GM04504 (cell line): Measurements from ENCODE around the gene TPM1.

Experiments
- DNase-seq: peaks from one replicate; pipeline ENCODE4 v3.0.0-alpha.2; 2012; ENCODE audit warnings: low read depth

Gene TPM1

DNA sequence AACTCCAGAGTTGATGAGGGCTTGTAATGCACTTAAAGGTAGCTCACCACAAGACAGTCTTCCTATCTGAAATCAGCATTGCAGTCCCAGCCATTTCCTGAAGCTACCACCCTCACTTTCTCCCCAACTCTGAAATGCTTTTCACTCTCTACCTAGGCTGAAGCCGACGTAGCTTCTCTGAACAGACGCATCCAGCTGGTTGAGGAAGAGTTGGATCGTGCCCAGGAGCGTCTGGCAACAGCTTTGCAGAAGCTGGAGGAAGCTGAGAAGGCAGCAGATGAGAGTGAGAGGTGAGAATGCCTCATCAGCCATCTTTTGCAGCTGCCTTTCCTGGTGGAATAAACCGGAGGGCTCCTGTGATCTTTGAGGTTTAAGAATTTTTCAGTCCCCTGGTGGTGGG lies 14.3 kb downstream of the TPM1 start:
- no peak for DNase-seq

DNA sequence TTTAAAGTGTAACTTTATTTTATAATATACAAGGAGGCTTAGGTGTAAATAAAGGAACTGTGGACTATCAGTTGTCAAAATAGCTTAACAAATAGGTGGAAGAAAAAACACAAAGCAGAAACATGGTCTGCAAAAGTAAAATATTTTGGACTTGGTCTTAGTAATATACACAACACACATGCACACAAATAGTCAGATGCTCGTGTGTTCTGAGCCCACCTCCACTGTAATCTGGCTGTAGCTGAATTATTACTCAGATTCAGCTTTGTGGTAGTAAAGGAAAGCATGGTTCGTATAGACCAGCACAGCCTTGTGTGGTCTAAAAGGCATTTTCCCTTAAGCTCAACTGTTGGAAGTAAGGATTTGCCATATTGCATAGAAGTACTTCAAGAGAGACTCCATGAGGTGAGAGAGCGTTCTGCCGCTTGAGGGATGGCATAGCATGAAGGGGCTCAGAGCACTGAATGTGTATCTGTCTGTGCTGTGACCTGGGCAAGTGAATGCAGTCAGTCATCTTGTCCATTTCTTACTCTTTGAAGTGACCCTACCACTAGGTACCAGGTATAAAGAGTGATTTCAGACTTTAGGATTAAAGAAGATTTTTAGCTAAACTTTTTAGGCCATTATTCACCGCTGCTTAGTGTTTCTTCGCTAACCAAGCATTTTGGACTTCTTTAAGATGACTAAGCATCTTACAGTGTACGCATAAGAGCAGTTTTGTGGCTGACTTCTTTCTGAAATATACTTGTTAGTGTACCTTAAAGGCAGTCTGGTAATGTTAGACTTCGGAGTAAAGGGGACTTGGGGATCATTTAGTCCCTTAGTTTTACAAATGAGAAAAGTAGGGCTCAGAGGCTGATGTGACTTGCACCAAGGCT lies 15.2 kb downstream of the TPM1 start:
- DNase-seq = no peak

DNA sequence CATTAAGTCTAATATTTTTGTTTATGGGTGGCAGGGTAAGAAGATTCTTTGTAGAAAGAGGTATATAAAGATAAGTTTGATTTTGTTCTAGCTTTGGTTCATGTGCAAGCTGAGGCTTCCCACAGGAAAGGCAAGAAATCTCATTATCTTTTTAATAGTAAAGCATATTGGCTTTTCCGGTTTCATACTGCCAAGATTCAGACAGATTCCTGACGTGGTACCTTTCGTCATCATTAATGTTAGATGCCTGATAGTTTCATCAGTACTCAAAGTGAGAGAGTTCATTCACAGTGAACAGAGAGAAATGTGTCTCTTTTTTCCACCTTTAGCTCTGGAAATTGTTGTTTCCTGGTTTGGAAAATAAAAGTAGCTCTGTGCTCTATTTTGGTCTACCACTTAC lies 16.5 kb downstream of the TPM1 start:
- no peak for DNase-seq

DNA sequence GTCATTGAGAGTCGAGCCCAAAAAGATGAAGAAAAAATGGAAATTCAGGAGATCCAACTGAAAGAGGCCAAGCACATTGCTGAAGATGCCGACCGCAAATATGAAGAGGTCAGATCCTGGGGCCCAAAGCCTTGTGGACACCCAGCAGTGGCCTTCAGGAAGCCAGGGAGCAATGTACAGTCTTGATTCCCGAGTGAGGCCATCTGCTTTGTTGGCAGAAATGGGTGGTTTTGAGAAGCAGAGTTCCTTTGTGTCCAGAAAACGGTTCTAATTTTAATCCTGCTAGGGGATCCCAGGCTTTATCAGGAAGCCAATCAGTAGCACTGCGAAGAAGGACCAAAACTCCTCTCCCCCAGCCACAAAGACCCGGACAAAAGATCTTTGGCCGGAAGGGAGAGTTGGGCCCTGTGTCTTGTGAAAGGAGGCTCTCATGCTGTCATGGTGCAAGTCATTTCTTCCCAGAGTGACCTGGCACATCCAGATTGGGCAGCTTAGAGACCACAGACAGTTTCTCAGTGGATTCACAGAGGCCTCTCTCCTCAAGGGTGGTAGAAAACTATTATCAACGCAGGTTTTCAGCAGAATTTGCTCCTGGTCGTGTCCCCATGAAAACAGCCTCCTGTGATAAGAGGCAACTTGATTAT lies 17.1 kb downstream of the TPM1 start:
- no peak for DNase-seq

DNA sequence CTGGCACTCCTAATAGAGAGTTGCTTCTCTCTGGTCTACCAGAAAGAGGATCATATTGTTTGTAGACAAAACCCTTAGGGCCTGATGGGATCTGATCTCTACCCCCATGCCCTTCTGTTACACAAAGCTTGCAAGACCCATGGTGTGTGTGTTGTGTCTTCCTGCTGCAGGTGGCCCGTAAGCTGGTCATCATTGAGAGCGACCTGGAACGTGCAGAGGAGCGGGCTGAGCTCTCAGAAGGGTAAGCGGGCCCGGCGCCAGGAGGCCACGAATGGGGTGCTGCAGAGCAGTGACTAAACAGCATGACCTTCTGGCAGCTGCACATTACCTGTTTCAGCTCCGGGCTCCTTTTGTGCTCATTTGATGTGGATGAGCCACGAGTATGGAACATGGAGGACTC lies 18.2 kb downstream of the TPM1 start:
- no peak for DNase-seq

DNA sequence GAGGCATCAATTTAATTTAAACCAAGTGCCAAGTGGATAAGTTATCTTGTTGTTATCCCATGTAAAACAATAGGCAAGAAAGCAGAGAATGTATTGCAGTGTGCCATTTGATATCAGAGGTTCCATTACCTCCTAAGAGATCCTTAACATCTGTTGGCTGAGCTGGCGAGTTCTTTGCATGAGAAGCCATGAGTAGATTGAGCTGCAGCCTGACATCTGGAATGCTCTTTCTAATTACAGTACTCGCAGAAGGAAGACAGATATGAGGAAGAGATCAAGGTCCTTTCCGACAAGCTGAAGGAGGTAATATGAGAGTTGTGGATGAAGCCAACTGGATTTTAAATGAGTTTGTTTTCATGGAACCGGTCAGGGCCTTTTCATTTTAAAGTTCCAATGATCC lies 19.4 kb downstream of the TPM1 start:
- DNase-seq = no peak

DNA sequence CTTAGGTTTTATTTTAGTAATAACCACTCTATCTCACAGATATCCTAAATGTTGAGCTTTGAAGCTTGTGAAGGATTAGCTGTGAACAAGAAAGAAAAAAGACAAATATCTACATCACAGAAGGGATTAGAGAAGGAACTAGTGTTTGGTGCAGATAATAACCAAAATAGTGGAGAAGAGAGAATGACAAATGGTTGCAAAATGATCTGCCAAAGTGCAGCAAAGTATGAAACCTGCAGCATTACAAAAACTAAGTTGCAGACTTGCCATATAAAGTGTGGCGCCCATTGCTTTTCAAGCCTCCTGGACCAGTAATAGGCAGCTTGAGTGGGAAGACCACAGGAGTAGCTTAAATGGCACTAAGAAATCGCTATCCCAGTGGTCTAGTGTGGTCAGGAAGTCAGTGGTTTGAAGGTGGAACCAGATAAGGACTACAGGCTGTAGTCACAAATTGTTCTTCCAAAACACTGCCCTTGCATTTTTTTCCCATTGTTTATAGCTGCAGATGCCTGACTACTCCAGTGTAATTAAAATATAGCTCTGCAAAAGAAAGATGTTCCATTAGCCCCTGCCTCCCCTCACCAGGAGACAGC lies 20.7 kb downstream of the TPM1 start:
- no peak for DNase-seq

DNA sequence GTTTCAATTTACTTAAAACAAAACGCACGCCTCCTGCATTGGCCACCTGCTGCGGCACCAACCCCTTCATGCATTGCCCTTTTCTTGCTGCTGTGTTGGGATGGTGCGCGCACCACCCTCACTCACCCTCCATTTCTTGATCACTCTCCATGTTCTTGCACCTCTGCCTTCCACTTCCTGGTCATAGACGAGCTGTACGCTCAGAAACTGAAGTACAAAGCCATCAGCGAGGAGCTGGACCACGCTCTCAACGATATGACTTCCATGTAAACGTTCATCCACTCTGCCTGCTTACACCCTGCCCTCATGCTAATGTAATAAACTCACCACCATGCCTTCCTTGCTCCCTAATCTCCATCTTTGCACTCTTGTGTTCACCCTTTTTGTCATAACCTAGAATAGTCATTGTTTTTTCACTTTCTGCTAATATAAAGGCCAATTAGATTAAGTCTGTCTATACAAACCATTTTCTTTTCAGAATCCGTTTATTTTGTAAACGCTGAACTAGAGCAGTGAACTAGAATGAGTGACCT lies 21.4 kb downstream of the TPM1 start:
- no peak for DNase-seq

DNA sequence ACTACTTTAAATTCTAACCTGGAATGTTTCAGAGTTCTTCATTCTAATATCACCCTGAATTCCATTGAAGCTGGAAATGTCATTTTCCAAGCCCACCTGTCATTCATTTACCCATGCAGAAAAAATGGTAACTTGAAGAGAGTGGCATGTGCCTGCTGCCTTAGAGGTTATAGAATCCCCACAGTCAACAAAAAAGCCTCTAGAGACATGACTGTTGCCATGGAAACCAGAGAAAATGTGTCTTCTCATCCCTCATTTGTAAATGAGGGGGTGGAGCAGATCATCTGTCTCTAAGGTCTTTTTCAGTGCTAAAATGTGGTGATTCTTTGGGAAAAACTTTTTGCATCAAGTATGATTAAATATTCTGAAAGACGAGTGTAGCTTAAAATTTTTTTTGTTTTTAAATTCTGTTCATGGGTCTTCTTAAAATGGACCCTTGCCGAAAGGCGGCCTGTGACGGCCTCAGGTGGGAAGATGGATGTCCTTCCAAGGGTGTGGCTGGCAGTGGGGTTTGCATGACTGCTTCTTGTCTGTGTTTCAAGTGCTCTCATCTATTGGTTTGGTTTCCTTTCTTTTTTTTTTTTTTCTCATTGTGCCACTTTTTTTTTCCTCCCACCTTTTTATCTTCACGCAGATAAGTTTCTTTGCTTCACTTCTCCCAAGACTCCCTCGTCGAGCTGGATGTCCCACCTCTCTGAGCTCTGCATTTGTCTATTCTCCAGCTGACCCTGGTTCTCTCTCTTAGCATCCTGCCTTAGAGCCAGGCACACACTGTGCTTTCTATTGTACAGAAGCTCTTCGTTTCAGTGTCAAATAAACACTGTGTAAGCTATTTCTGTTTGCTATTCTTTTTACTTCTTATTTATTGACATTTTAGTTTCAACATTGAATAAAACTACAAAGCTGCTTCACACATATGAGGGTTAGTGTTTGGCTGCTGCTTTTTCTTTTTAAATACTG lies 23.0 kb downstream of the TPM1 start:
- no peak for DNase-seq

DNA sequence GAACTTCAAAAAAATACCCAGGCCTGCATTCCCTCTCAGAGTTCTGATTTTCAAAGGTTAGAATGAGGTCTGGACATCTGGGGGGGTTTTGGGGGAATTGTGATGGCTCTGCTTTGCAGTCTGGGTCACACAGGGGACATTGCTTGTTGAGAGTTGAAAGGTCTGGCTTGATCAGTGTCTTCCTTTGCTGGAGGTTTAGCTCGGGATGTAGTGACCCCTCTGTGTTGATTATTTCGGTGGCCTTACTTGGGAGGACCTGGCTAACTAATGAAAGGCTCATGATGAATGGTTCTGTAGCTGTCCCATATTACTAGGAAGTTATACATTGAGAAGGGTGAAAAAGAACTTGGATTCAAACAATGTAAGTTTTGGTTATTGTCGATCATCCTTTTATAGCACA lies 23.7 kb downstream of the TPM1 start:
- DNase-seq = no peak

DNA sequence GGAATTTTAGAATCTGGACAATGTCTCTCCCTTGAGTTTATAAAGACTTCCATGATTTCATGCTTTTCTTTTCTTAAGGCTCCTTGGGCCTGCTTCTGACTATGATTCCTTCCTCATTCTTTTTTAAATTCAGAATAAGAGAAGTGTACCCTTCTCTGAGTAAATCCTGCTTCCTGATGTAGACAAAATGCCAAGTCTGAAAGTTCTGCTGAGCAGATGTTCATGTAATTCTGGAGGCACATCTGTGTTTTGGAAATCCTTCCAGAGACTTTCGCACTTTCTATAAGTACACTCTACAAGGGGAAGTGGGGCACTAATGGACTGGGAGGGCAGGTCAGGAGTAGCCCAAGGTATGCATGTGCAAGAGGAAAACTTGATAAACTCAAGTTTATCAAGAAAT lies 24.8 kb downstream of the TPM1 start:
- no peak for DNase-seq

DNA sequence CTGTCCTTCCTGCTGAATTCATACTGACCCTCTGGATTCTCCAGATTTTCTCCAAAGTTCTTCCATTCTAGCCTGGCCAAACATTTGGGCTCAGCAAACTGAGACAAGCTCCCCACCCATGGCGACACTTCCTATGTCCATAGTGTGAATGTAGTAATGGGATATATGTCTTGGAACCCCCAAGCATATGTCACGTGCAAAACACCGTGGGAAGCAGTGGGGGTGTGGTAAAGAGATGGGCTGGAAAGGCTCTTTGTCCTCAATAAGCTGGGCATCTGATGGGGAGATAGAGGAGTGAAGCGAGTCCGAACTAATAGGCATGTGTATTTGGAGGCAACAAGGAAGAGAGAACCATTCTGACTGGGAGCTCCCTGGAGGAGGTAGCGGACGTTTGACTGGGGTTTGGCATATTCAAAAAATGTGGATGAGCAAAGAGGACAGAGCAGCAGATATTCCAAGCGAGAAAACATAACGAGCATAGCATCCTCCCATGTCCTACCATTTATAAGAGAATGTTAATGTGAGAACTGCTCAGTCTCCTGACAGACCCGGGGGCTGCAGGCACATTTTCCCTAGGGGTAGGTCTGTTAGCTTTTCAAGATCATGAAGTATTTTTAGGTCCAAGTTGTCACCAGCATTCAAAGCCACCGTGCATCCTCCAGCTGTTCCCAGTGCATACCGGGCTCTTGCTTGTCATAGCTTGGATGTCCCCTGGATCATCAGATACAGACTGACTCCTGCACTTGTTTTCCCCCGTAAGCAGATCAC lies 25.6 kb downstream of the TPM1 start:
- DNase-seq = no peak

DNA sequence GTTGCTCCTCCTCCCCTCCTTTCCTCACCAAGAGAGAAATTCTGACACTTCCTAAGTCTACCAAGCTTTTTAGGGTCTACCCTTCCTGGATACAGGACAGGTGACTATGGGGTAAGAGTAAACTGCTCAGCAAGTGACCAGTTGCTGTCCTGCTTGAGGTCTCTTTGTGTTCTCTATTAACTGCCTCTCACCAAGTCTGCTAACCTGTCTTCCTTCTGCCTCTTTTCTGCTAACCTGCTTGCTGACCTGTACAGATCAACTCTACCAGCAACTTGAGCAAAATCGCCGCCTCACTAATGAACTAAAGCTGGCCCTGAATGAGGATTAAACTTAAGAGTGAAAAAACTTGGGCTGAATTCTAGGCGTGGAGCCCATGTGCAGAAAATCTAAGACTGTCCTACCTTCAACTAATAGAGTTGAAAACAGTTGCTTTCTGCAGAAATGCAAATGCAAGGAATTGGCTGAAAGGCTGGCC lies 27.1 kb downstream of the TPM1 start:
- DNase-seq = no peak

DNA sequence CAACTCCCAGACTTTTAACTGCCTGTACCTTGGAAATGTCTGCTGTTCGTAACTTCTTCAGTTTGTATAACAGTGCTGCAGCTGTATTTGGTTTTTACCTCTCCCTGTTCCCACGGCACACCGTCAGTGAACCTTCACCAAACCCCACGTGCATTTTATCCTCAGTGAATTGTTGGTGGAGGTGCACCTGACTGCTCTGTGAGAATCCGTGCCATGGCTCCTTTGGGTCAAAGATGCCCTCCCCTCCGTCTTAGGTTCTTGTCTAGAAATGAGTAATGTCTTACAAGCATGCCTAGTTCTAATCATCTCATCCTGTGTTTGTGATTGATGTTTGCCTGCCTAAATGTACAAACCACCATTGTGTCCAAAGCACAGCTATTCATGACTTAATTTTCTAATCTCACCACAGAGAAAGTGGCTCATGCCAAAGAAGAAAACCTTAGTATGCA lies 28.2 kb downstream of the TPM1 start:
- DNase-seq = no peak

DNA sequence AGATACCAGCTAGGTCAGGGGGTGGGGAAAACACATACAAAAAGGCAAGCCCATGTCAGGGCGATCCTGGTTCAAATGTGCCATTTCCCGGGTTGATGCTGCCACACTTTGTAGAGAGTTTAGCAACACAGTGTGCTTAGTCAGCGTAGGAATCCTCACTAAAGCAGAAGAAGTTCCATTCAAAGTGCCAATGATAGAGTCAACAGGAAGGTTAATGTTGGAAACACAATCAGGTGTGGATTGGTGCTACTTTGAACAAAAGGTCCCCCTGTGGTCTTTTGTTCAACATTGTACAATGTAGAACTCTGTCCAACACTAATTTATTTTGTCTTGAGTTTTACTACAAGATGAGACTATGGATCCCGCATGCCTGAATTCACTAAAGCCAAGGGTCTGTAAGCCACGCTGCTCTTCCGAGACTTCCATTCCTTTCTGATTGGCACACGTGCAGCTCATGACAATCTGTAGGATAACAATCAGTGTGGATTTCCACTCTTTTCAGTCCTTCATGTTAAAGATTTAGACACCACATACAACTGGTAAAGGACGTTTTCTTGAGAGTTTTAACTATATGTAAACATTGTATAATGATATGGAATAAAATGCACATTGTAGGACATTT lies 28.9 kb downstream of the TPM1 start:
- DNase-seq = no peak

DNA sequence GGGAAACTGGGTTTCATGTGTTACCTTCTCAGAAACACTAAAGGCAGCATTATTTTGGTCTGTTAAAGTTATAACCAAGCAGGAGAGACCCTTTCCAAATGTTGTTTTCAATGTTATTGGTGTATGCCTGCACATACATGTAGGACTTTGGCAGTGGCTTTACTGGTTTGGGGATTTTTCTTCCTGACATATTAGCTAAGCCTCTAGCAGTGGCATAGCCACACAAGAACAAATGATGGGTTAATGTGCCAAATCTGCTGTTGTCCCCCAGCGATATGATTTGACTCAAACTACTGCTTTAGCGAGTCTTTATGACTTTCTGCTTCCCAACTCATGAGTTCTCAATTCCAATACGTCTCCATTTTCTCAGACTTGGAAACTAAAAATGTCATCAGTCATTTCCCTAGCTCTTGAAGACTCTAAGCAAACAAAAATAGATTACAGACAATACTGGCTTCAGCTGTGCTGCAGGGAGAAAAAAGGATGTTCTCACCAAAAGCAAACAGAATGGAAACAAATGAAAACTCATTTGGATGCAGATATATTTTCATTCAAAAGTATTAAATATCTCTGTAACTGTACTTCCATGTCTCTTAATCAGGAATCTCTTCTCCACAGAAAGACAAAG lies 29.6 kb downstream of the TPM1 start:
- DNase-seq = no peak

DNA sequence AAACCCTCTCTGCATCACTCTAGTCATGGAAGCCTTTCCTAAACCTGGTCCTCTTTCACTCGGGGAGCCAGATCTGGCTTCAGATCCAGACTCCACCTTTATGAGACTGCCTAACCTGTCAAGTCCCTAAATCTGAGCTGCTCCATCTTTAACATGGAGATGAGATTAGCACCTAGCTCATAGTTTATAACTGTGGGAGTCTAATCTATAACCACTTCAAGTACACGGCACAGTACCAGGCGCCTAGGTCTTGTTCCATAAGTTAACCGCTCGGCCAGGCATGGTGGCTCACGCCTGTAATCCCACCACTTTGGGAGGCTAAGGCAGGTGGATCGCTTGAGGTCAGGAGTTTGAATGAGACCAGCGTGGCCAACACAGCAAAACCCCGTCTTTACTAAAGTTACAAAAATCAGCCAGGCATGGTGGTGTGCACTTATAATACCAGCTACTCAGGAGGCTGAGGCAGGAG lies 30.3 kb downstream of the TPM1 start:
- no peak for DNase-seq

DNA sequence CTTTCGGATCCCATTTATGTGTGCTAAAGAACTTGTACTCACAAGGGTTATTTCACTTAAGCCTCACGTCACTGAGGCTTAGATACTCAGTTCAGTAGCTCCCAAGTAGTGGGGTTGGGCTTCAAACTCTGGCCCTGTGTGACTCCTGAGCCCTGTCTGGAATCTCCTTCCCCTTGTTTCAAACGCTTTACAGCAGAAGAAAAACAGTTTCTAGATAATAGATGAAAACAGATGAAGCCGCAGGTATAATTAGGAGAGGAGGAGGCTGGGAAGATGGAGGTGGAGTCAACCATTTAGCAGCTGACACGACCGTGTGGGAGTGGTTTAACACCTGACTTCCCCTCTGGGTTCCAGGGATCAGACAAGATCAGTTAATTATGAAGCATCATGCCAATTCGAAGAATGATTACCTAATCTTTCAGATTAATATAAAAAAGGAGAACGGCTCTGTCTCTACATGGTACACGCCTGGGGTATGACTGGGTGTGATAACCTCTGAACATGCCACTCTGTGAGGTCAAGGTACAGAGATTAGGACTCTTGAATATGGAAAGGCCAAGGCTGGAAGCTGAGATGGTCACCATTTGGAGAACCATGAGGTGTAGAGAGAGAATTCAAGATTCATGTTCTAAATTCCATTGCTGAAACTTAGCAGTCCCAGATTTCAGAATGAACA lies 31.1 kb downstream of the TPM1 start:
- no peak for DNase-seq
